Raji (cell line): ENCODE measurements around the gene HMOX2.

ENCODE experiments used
- POLR2A ChIP-seq: IDR thresholded peaks from 2 replicates; pipeline ENCODE4 v1.6.1; 2011; ENCODE audit warnings: low read depth, low read length, control low read depth; ENCODE audit not compliant: insufficient read depth

HMOX2 gene

GRCh38 chr16:4507588-4508345 lies 31.6 kb downstream of the HMOX2 start:
- no peak for TF ChIP-seq POLR2A

- TF ChIP-seq POLR2A, result no peak
These were observed 32.6 kb downstream of the HMOX2 start for GRCh38 chr16:4508806-4509205.

DNA sequence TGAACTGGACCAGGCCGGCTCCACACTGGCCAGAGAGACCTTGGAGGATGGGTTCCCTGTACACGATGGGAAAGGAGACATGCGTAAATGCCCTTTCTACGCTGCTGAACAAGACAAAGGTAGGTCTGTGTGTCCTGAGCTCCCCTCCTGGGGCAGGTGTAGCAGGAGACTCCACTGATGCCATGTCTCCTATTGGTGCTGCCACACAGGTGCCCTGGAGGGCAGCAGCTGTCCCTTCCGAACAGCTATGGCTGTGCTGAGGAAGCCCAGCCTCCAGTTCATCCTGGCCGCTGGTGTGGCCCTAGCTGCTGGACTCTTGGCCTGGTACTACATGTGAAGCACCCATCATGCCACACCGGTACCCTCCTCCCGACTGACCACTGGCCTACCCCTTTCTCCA lies 33.2 kb downstream of the HMOX2 start:
- no peak for TF ChIP-seq POLR2A

- TF ChIP-seq POLR2A, result no peak
These were observed 33.9 kb downstream of the HMOX2 start for GRCh38 chr16:4510131-4510530.

GRCh38 chr16:4510747-4511426 lies 34.7 kb downstream of the HMOX2 start:
- no peak for TF ChIP-seq POLR2A

DNA sequence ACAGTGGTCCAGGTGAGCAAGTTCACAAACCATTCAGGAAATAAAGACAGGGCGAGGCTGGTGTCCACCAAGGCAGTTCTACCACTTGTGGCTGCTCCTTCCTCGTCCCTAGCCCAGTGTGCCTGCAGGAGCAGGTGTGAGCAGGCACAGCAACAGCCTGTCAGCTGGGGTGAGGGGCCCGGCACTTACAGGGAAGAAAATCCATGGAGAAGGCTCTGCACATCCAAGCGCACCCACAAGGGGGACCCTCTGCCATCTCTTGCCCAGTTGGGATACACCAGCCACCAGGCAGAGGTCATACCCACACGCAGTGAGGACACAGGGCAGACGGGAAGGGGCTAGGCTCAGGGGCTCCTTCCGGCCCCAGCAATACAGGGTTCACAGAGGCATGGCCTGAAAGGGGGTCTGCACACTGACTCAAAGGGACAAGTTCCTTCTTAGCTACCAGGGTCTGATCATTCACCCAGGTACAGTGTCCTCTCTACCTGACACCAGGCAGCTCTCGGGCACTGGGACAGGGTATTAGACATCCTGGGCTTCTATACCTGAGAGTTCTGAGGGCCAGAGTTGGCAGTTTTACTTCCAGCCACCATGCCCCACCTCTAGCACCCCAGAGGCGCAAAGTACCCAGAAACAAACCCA lies 35.4 kb downstream of the HMOX2 start:
- TF ChIP-seq POLR2A, result no peak

GRCh38 chr16:4512473-4512872 lies 36.3 kb downstream of the HMOX2 start:
- no peak for TF ChIP-seq POLR2A

DNA sequence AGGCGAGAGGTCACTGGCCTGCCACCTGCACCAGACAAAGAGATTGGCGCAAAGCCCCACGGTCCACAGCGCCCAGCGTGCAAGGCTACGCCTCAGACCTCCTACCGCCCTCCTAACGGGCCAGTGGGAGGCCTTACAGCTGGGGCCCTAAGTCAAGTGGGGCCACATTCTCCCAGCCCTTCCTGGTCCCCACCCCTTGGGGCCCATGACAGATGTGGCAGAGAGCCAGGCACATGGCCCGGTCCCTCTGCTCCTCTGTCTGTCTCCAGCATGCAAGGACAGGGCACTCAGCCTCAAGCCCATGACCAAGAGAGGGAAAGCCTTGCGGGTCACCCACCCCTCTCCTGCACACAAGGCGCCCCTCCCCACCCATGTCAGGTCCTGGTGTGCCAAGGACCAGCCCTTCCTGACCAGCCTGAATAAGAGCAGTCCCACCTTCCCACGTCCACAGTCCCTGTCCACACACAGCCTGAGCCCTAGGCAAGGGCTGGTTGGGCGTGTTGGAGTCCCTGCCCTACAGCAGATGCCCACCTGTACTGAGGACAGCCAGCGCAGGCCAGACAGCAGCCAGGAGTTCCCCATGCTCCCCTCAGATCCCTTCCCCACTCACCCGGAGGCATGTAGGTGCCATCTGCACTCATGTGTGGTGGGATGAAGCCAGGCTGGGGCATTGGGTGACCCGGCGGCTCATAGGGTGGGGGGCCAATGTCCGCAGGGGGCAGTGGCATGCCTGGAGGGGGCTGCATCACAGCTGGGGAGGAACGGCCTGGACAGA lies 37.1 kb downstream of the HMOX2 start:
- no peak for TF ChIP-seq POLR2A

GRCh38 chr16:4513881-4514280 lies 37.7 kb downstream of the HMOX2 start:
- no peak for TF ChIP-seq POLR2A

DNA sequence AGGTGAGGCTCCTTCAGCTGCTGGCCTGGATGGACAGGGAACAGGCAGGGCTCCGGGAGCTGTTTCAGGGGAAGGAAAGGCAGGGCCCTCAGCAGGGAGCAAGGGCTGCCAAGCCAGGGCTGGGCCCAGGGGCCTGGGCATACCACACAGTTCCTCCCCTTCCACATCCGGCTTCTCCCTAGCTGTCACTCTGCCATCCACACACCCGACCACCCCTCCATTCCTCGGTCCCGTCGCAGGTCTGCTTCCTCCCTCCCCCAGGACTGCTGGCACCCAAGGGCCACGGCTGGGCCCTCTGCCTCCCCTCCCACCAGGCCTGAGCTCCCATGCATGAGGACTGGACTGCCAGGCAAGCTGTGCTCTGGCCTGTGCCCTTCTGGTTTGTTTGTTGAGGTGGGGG lies 38.4 kb downstream of the HMOX2 start:
- TF ChIP-seq POLR2A, result no peak

- TF ChIP-seq POLR2A, result no peak
These were observed 39.5 kb downstream of the HMOX2 start for GRCh38 chr16:4515611-4516233.

- no peak for TF ChIP-seq POLR2A
These were observed 41.8 kb downstream of the HMOX2 start for GRCh38 chr16:4517812-4518680.

DNA sequence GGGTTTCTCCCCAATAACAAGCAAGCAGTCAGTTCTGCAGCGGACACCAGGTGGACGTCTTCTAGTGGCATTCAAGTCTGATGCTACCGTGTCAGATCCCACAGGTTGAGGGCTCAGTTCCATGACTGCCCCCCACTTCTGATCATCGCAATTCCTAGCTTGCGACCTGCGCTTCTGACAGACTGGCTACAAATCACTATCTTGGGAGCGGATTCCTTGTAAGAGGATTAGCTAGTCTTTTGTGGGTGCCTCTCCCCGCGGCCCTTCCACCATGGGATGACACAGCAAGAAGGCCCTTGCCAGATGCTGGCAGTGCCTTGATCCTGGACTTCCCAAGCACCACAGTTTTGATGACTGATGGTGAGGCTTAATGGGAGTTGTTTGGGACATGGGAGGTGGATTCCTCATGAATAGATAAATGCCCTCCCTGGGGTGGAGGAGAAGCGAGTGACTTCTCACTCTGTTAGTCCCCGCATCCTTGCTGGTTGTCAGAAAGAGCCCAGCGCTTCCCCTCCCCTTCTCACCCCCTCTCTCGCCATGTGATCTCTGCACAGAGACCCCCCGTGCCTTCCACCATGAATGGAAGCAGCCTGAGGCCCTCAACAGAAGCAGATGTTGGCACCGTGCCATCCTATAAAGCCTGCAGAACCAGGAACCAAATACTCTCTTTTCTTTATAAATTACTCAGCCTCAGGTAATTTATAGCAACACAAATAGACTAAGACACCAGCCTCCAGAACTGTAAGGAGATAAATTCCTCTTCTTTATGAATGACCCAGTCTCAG lies 43.3 kb downstream of the HMOX2 start:
- TF ChIP-seq POLR2A, result no peak
